Epithelial cell of proximal tubule (primary cell): ENCODE measurements around the gene UBTD2. TPM values are rescaled to one million over a fixed set of nuclear protein-coding genes. Genes with fewer than 3 reads are reported as not detected.

Experiments used
- DNase-seq: peaks from one replicate; pipeline ENCODE4 v3.0.0-alpha.2; 2011; ENCODE audit warnings: low read depth
- H3K4me3 ChIP-seq: 2 replicates; pipeline ENCODE4 v1.5.1; 2011; ENCODE audit warnings: low read depth, mild to moderate bottlenecking, low read length
- CTCF ChIP-seq: conservative IDR thresholded peaks from 2 replicates; pipeline ENCODE4 v1.5.1; 2012; ENCODE audit warnings: low read depth, mild to moderate bottlenecking, low read length
- total RNA-seq: library from RNA; depleted of rRNA; stranded (reverse); fragments of >200 nt; gene quantifications from 2 replicates; pipeline ENCODE4 v1.2.3, GENCODE V29; 2015

Gene UBTD2
- total RNA-seq, 1 donor from 2014 or later: 15.1 TPM

- no peak for DNase-seq
- peak overlapping the region; percentile 91 for H3K4me3 ChIP-seq
- no peak for TF ChIP-seq CTCF
Measured at GRCh38 chr5:172282272-172283019, 1.1 kb downstream of the UBTD2 start.

- H3K4me3 ChIP-seq: peak overlapping the region; percentile 91
- TF ChIP-seq CTCF: no peak
- no peak for DNase-seq
Measured at GRCh38 chr5:172281346-172281745, 2.2 kb downstream of the UBTD2 start.

GRCh38 chr5:172280929-172281328, 2.6 kb downstream of the UBTD2 start:
- no peak overlapping the region for H3K4me3 ChIP-seq
- no peak for DNase-seq

GRCh38 chr5:172280317-172280716, 3.2 kb downstream of the UBTD2 start:
- TF ChIP-seq CTCF: no peak
- DNase-seq: no peak
- no peak overlapping the region for H3K4me3 ChIP-seq

More at GRCh38 chr5:172280929-172281328, 2.6 kb downstream of the UBTD2 start:
- TF ChIP-seq CTCF: no peak

GRCh38 chr5:172278356-172278755, 5.2 kb downstream of the UBTD2 start:
- no peak for TF ChIP-seq CTCF
- H3K4me3 ChIP-seq: no peak overlapping the region

GRCh38 chr5:172276214-172276613, 7.3 kb downstream of the UBTD2 start:
- no peak overlapping the region for H3K4me3 ChIP-seq
- no peak for DNase-seq
- TF ChIP-seq CTCF: no peak

More at GRCh38 chr5:172278356-172278755, 5.2 kb downstream of the UBTD2 start:
- DNase-seq: no peak
